CD4-positive, alpha-beta T cell (primary cell): Measurements from ENCODE around the gene SLC25A26. TPM values are rescaled to one million over a fixed set of nuclear protein-coding genes. Genes with fewer than 3 reads are reported as not detected.

Experiments
- ATAC-seq: fragments of 200-7000 bp; cut with Tn5 transposase; one replicate; pipeline ENCODE4 v1.10.0; 2022; ENCODE audit warnings: mild to moderate bottlenecking; ENCODE audit not compliant: poor library complexity
- CTCF ChIA-PET: fragments of 350-600 bp; sonication (Branson Sonifier 250); formaldehyde crosslinking; loops from one replicate; lab custom pipeline; 2021; ENCODE audit warnings: antibody characterized with exemption, inconsistent platforms; lab: Charles Lee
- POLR2A ChIA-PET: fragments of 350-600 bp; sonication (Branson Sonifier 250); formaldehyde crosslinking; loops from one replicate; lab custom pipeline; 2021; ENCODE audit warnings: antibody characterized with exemption, inconsistent platforms; lab: Charles Lee
- DNase-seq, 14 experiments: peaks; one replicate each; pipeline ENCODE4 v3.0.0-alpha.2; 2013 to 2020; ENCODE audit warnings: mixed read lengths in 2 of 14
- H3K27ac ChIP-seq, 2 donors: one replicate each; pipeline versions ENCODE4 v1.5.1 to v1.7.0; 2013; ENCODE audit warnings: low read length in 2 of 2, low read depth in 1 of 2, mild to moderate bottlenecking in 1 of 2
- H3K27me3 ChIP-seq, 2 experiments: 1 replicate in 1 of 2; 2 replicates in 1 of 2; pipeline versions ENCODE4 v1.6.1 to v1.7.0; 2013; ENCODE audit warnings: low read length in 2 of 2, control low read depth in 1 of 2, mild to moderate bottlenecking in 1 of 2, moderate library complexity in 1 of 2; ENCODE audit not compliant: insufficient read depth in 2 of 2, control insufficient read depth in 1 of 2
- H3K36me3 ChIP-seq: one replicate; pipeline ENCODE4 v1.6.1; 2013; ENCODE audit warnings: low read length, control low read depth; ENCODE audit not compliant: insufficient read depth
- H3K4me1 ChIP-seq: one replicate; pipeline ENCODE4 v1.6.1; 2013; ENCODE audit warnings: low read length, control low read depth; ENCODE audit not compliant: insufficient read depth
- H3K4me3 ChIP-seq: one replicate; pipeline ENCODE4 v1.5.1; 2013; ENCODE audit warnings: mild to moderate bottlenecking, low read length, moderate library complexity
- H3K9me3 ChIP-seq, 2 experiments: 1 replicate in 1 of 2; 2 replicates in 1 of 2; pipeline versions ENCODE4 v1.6.1 to v1.7.0; 2013; ENCODE audit warnings: low read length in 2 of 2, mild to moderate bottlenecking in 2 of 2, control low read depth in 1 of 2, moderate library complexity in 1 of 2; ENCODE audit not compliant: control insufficient read depth in 1 of 2, insufficient read depth in 1 of 2
- H3K27ac Mint-ChIP-seq: one replicate; pipeline ENCODE4 v1.8.0; 2020; ENCODE audit warnings: mixed read lengths
- H3K27me3 Mint-ChIP-seq: one replicate; pipeline ENCODE4 v1.8.0; 2021; ENCODE audit warnings: mixed read lengths
- H3K36me3 Mint-ChIP-seq: one replicate; pipeline ENCODE4 v1.8.0; 2021; ENCODE audit warnings: low read depth, mixed read lengths
- H3K4me1 Mint-ChIP-seq: one replicate; pipeline ENCODE4 v1.8.0; 2021; ENCODE audit warnings: low read depth, mixed read lengths
- H3K4me3 Mint-ChIP-seq: one replicate; pipeline ENCODE4 v1.8.0; 2020; ENCODE audit warnings: mild to moderate bottlenecking, mixed read lengths
- H3K9me3 Mint-ChIP-seq: one replicate; pipeline ENCODE4 v1.8.0; 2020; ENCODE audit warnings: mixed read lengths
- intact Hi-C, 2 experiments: fragments of 100-400 bp; cut with DNase I in 1 of 2; cut with micrococcal nuclease in 1 of 2; formaldehyde crosslinking; loops; one replicate each; pipeline versions ENCODE4 v1.15.1 to v1.9.0; 2023 to 2025; cut with DNase I, micrococcal nuclease
- total RNA-seq, 174 experiments: library from RNA in 2 of 174; stranded (reverse) in 2 of 174; gene quantifications; one replicate each; pipeline ENCODE4 v1.2.3 and lab custom pipeline; 2021 to 2026
- TF ChIP-seq, protein P1 (sequence below): fragments of 200-600 bp; IDR thresholded peaks from one replicate; pipeline ENCODE4 v1.8.0; 2022; ENCODE audit warnings: antibody characterized with exemption, mild to moderate bottlenecking

The SLC25A26 gene
- total RNA-seq, 2 experiments from 2014 or later = 26.9 to 30.2 TPM

- no peaks in the 10 kb centered on the region for H3K9me3 Mint-ChIP-seq
- H3K36me3 Mint-ChIP-seq = peaks cover 91% of the 10 kb centered on the region
- no peaks in the 10 kb centered on the region for H3K9me3 ChIP-seq
- H3K36me3 ChIP-seq = peaks cover 48% of the 10 kb centered on the region
- TF ChIP-seq, protein P1, sequence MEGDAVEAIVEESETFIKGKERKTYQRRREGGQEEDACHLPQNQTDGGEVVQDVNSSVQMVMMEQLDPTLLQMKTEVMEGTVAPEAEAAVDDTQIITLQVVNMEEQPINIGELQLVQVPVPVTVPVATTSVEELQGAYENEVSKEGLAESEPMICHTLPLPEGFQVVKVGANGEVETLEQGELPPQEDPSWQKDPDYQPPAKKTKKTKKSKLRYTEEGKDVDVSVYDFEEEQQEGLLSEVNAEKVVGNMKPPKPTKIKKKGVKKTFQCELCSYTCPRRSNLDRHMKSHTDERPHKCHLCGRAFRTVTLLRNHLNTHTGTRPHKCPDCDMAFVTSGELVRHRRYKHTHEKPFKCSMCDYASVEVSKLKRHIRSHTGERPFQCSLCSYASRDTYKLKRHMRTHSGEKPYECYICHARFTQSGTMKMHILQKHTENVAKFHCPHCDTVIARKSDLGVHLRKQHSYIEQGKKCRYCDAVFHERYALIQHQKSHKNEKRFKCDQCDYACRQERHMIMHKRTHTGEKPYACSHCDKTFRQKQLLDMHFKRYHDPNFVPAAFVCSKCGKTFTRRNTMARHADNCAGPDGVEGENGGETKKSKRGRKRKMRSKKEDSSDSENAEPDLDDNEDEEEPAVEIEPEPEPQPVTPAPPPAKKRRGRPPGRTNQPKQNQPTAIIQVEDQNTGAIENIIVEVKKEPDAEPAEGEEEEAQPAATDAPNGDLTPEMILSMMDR = no peak
- H3K27ac Mint-ChIP-seq = peak overlapping the region; percentile 59
- no peaks in the 10 kb centered on the region for H3K27me3 Mint-ChIP-seq
- DNase-seq (no peak), ATAC-seq (no peak)
- intact Hi-C loops = loop anchor here in 1 of 2 experiments (5.0 kb wide), 1 partner anchor 621 kb away; the partner anchor contains the start of gene KBTBD8
- H3K4me3 Mint-ChIP-seq = no peak overlapping the region
- peaks cover 14% of the 10 kb centered on the region for H3K4me1 ChIP-seq
- H3K4me3 ChIP-seq = no peak overlapping the region
- ChIA-PET POLR2A (no interaction called here), CTCF (interaction anchor here (2.3 kb wide), 1 partner anchor 74 kb away, joined by 10 read pairs; no protein-coding TSS in a partner anchor)
- no peaks in the 10 kb centered on the region for H3K27me3 ChIP-seq
- no peak overlapping the region for H3K27ac ChIP-seq
- H3K4me1 Mint-ChIP-seq = peaks cover 18% of the 10 kb centered on the region
These were observed 155.8 kb downstream of the SLC25A26 start for GRCh38 chr3:66376568-66376967.

GRCh38 chr3:66377800-66378199, 157.0 kb downstream of the SLC25A26 start:
- ChIA-PET POLR2A (interaction anchor here (0.8 to 1.4 kb wide), 8 partner anchors 14 to 101 kb away, joined by 3 to 6 read pairs (median 4); no protein-coding TSS in a partner anchor), CTCF (interaction anchor here (0.8 to 2.3 kb wide), 16 partner anchors 11 to 441 kb away, joined by 3 to 30 read pairs (median 6); no protein-coding TSS in a partner anchor)
- peak overlapping the region in 1 of 2 donors; percentile 70 for H3K27ac ChIP-seq
- H3K27me3 ChIP-seq = no peaks in the 10 kb centered on the region
- H3K27me3 Mint-ChIP-seq = no peaks in the 10 kb centered on the region
- H3K36me3 ChIP-seq = peaks cover 57% of the 10 kb centered on the region
- intact Hi-C loops = loop anchor here (1.0 to 5.0 kb wide), 3 partner anchors 75 to 620 kb away; partner anchors contain the start of gene KBTBD8 (in 1 of the 2)
- TF ChIP-seq, protein P1 = no peak
- H3K9me3 Mint-ChIP-seq = no peaks in the 10 kb centered on the region
- peak overlapping the region; percentile 85 for H3K27ac Mint-ChIP-seq
- DNase-seq = peak in 4 of 14 experiments; percentile 8 to 57 (median 45)
- H3K36me3 Mint-ChIP-seq = peaks cover 93% of the 10 kb centered on the region
- peaks cover 14% of the 10 kb centered on the region for H3K4me1 ChIP-seq
- H3K4me1 Mint-ChIP-seq = peaks cover 18% of the 10 kb centered on the region
- H3K4me3 Mint-ChIP-seq = no peak overlapping the region
- H3K4me3 ChIP-seq = no peak overlapping the region
- peak; percentile 78 for ATAC-seq
- no peaks in the 10 kb centered on the region for H3K9me3 ChIP-seq

DNA sequence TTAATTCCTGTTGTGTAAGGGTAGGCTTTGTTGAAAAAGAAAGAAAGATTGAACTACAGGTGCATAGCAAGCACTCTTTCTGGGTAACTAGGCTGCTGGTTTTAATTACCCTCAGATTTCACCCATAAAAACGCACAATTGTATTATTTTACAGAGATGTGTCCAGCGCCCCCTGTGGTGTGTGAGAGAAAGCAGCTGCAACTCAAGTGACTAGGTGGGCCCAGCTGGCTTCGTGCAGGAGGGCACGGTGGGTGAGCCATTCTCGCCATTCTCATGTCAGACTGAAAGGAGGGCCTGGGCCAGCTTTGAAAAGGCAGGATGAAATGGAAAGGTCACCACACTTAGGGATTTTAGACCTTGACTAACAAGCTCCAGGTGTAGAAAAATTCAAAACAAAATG, 157.5 kb downstream of the SLC25A26 start:
- Histone ChIP-seq H3K36me3 (peaks cover 61% of the 10 kb centered on the region), H3K27ac (peak overlapping the region in 1 of 2 donors; percentile 70), H3K4me3 (no peak overlapping the region), H3K4me1 (peaks cover 14% of the 10 kb centered on the region), H3K27me3 (no peaks in the 10 kb centered on the region), H3K9me3 (no peaks in the 10 kb centered on the region)
- CTCF ChIA-PET = interaction anchor here (0.7 to 2.3 kb wide), 20 partner anchors 11 to 444 kb away, joined by 3 to 30 read pairs (median 4); no protein-coding TSS in a partner anchor
- intact Hi-C loops = loop anchor here (1.0 to 5.0 kb wide), 3 partner anchors 75 to 619 kb away; partner anchors contain the start of gene KBTBD8 (in 1 of the 2)
- peaks cover 18% of the 10 kb centered on the region for H3K4me1 Mint-ChIP-seq
- peak overlapping the region; percentile 85 for H3K27ac Mint-ChIP-seq
- H3K9me3 Mint-ChIP-seq = no peaks in the 10 kb centered on the region
- POLR2A ChIA-PET = interaction anchor here (0.8 to 1.4 kb wide), 9 partner anchors 14 to 123 kb away, joined by 3 to 6 read pairs (median 4); no protein-coding TSS in a partner anchor
- peaks cover 93% of the 10 kb centered on the region for H3K36me3 Mint-ChIP-seq
- TF ChIP-seq, protein P1 = peak; percentile 55
- DNase-seq (peak in 13 of 14 experiments; percentile 19 to 75 (median 39)), ATAC-seq (peak; percentile 72)
- H3K4me3 Mint-ChIP-seq = no peak overlapping the region
- no peaks in the 10 kb centered on the region for H3K27me3 Mint-ChIP-seq
